Ammon's horn (tissue), 1 donor: Measurements from ENCODE around the gene CTXN3.

Source experiments
- DNase-seq: peaks from one replicate; pipeline ENCODE4 v3.0.0-alpha.2; 2016; ENCODE audit warnings: low spot score

Gene CTXN3

GRCh38 chr5:127699416-127699815, 50.5 kb downstream of the CTXN3 start:
- no peak for DNase-seq

- no peak for DNase-seq
Observed at GRCh38 chr5:127700237-127700766, 51.4 kb downstream of the CTXN3 start.

DNA sequence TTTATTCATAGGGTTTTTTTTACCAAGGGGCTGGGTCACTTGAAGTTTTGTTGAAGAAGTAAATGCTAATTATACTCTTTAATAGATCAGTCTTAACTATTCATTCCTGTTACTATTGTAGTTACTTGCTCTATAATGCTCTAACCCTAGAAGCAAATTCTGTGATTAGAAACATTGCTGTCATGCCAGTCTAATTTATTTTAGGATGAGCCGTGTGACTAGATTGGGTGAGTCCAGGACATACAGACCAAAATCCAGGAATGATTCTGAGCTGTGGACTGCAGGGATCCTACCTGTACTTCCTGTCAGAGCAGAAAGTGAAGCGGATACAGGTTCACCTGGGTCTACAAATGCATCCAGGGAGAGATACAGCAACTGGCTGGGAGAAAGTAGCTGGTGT, 53.6 kb downstream of the CTXN3 start:
- DNase-seq, result no peak

- no peak for DNase-seq
Observed at GRCh38 chr5:127702926-127703561, 54.2 kb downstream of the CTXN3 start, which contains the start of gene CCDC192. CCDC192 (plus strand) TSS chr5:127703391; CDS start chr5:127703446, 55 bp downstream.

DNA sequence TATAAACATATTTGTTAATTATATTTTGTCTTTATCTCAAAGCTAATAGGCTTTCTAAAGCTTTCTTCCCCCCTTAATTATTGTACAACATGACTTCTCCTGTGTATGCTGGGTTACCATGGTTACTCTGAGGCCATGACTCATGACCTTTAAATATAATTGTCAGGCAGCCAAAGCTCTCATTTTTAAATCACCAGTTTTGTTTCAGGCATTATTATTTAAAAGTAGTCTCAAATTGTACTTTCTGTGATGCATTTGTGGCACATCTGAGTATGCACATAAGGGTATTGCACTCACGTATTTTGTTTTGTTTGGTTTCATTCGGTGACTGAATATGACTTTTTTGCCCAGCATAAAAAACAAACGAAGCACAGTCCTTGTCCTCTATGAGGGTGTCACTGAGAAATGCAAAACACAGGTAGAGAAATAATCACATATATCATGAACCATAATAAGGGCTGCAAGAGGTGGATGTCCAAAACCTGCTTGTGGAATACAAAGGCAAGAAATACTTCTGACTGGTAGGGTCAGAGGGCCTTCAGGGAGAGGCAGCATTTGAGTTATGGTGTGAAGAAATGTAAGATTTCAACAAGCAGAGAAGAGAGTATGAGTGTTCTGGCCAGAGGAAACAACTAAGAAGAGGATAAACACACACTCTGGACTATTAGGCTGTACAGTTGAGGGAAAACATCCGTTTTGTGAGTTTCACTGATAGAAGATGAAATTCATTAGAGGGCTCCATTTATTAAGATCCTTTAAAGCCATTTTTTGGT, 56.4 kb downstream of the CTXN3 start:
- no peak for DNase-seq

DNA sequence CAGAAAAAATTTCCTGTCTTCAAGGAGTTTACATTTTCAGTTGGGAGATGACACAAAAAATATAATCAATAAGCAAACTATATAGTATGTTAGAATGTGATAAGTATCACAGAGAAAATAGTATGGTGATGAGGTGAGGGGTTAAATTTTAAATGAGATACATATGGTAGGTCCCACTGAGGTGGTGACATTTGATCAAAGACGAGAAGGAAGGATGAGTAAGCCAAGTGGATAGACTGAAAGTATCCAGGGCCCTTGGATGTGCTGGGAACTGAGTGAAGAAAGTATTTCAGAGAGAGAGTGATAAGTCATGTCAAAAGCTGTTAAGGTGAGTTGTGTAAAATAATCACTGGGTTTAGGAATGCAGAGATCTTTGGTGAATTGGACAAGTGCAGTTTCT, 57.8 kb downstream of the CTXN3 start:
- no peak for DNase-seq

DNA sequence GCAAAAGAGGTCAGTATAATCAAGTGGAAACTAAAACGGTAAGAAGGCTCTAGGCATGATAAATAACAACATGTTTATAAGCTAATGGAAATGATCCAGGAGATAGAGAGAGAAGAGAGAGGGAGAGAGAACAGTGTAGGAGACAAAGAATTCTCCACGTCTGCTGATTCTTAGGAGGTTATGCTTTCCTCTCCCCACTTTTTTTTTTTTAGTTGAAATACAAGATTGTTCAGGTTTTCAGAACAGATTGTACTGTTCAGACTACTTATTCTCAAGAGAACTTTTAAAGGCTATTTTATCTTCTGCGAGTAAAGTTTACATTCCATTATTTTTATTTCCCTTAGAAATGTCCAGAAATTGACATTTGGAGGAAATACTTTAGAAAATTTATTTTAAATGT, 58.3 kb downstream of the CTXN3 start:
- DNase-seq, result no peak
